Pancreas (tissue), 10 donors: Measurements from ENCODE around the gene FAF1. TPM values are rescaled to one million over a fixed set of nuclear protein-coding genes. Genes with fewer than 3 reads are reported as not detected.

ENCODE experiments used
- ATAC-seq, 4 donors: fragments of 200-7000 bp; cut with Tn5 transposase; one replicate each; pipeline versions ENCODE4 v1.8.0 to v1.9.1; 2020; ENCODE audit warnings: mild to moderate bottlenecking in 4 of 4, moderate library complexity in 4 of 4
- DNase-seq, 6 donors: peaks; one replicate each; pipeline ENCODE4 v3.0.0-alpha.2; 2020
- FAIRE-seq: peaks from 2 replicates; lab custom pipeline; 2012; peaks lifted over from hg19 to GRCh38; lab: Jason Lieb, UNC
- H3K27ac ChIP-seq, 4 donors: fragments of 200-600 bp; sonication (generic); 1 replicate in 3 of 4; 2 replicates in 1 of 4; pipeline versions ENCODE4 v1.5.0 to v1.8.0; 2020
- H3K27me3 ChIP-seq, 4 donors: fragments of 200-600 bp; one replicate each; pipeline ENCODE4 v1.8.0; 2021
- H3K36me3 ChIP-seq, 3 donors: fragments of 200-600 bp; sonication (generic) in 1 of 3; one replicate each; pipeline versions ENCODE4 v1.5.0 to v1.8.0; 2020 to 2021
- H3K4me1 ChIP-seq, 3 donors: fragments of 200-600 bp; one replicate each; pipeline ENCODE4 v1.8.0; 2021
- H3K4me3 ChIP-seq, 4 donors: fragments of 200-600 bp; sonication (generic) in 2 of 4; one replicate each; pipeline versions ENCODE4 v1.5.0 to v1.8.0; 2020 to 2021
- H3K9me3 ChIP-seq, 4 donors: fragments of 200-600 bp; one replicate each; pipeline ENCODE4 v1.8.0; 2021
- WGBS, 2 donors: extraction: QIAGEN DNeasy Blood & Tissue Kit; methylation state at CpG; one replicate each; pipeline ENCODE4 v1.1.7; 2013; 5-methylcytosine and 5-hydroxymethylcytosine counted together
- intact Hi-C, 3 donors: fragments of 100-400 bp; cut with DNase I; formaldehyde crosslinking; loops; one replicate each; pipeline versions ENCODE4 v1.11.1 to v1.14.2; 2022
- polyA plus RNA-seq, 2 donors: library from polyadenylated mRNA; stranded (reverse); fragments of 200-250 nt; gene quantifications; one replicate each; pipeline ENCODE4 v1.2.3, GENCODE V29; 2013
- total RNA-seq, 6 donors: library from RNA; stranded (reverse); fragmentation: NEBNext Ultra II Directional in 4 of 6; extraction: Animal tissue kit (Norgen Biotek cat#: 25700) in 4 of 6; gene quantifications; one replicate each; pipeline versions ENCODE4 v1.2.1 to v1.2.4, GENCODE V29; 2021 to 2023
- TF ChIP-seq, protein P1 (sequence below), 4 donors: fragments of 200-600 bp; sonication (generic) in 3 of 4; IDR thresholded peaks; one replicate each; pipeline versions ENCODE4 v1.5.0 to v1.8.0; 2021; ENCODE audit warnings: antibody characterized with exemption in 4 of 4
- donor health status: healthy with polysubstance abuse.
- donor health status: DM: no; HTN: no; CAD: no; lungs with moderate emphysema.
- donor health status: DM: no; HTN: no; CAD: no.
- donor health status: control.
- donor health status: control.
- donor health status: Bipolar disorder and iron deficiency.
- donor health status: DM: yes; HTN: yes; CAD: no.
- donor health status: DM: no; HTN: no; CAD: no.
- donor health status: DM: no; HTN: no; CAD: no.
- donor health status: DM: yes; HTN: yes; CAD: no.

Gene FAF1
- total and polyA plus RNA-seq, 8 donors: 13.9 to 46.6 (median 37.6) TPM

DNA sequence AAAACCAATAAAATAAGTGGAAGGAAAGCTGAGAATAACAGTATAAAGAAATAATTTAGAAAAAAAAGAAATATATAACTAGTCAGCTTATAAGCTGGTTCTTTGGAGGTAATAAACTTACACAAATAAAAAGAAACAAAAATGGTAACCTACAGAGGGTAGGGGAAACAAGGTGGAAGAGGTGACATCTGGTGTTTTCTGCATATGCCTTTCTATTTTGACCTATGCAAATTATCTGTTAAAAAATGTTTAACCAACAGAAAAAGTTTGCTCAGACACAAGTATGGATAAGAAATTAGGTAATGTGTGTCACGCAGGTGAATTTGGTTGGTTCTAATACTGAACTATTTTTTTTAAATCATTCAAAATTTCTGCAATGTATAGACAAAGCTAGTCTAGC lies 483.3 kb downstream of the FAF1 start:
- intact Hi-C loops: no loop called here
- H3K9me3 ChIP-seq: no peaks in the 10 kb centered on the region
- TF ChIP-seq, protein P1, sequence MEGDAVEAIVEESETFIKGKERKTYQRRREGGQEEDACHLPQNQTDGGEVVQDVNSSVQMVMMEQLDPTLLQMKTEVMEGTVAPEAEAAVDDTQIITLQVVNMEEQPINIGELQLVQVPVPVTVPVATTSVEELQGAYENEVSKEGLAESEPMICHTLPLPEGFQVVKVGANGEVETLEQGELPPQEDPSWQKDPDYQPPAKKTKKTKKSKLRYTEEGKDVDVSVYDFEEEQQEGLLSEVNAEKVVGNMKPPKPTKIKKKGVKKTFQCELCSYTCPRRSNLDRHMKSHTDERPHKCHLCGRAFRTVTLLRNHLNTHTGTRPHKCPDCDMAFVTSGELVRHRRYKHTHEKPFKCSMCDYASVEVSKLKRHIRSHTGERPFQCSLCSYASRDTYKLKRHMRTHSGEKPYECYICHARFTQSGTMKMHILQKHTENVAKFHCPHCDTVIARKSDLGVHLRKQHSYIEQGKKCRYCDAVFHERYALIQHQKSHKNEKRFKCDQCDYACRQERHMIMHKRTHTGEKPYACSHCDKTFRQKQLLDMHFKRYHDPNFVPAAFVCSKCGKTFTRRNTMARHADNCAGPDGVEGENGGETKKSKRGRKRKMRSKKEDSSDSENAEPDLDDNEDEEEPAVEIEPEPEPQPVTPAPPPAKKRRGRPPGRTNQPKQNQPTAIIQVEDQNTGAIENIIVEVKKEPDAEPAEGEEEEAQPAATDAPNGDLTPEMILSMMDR (IDR thresholded peaks at IDR 0.05): no peak
- no peak for FAIRE-seq
- no peak overlapping the region for H3K4me3 ChIP-seq
- H3K27ac ChIP-seq: no peak overlapping the region
- WGBS, 2 donors: 59 to 75% methylated on average over 1 of the region's 1 CpG
- H3K27me3 ChIP-seq: no peaks in the 10 kb centered on the region
- DNase-seq: no peak
- H3K36me3 ChIP-seq: no peaks in the 10 kb centered on the region
- no peak for ATAC-seq
- H3K4me1 ChIP-seq: peaks cover 8 to 35% (median 33%) of the 10 kb centered on the region in 3 donors

DNA sequence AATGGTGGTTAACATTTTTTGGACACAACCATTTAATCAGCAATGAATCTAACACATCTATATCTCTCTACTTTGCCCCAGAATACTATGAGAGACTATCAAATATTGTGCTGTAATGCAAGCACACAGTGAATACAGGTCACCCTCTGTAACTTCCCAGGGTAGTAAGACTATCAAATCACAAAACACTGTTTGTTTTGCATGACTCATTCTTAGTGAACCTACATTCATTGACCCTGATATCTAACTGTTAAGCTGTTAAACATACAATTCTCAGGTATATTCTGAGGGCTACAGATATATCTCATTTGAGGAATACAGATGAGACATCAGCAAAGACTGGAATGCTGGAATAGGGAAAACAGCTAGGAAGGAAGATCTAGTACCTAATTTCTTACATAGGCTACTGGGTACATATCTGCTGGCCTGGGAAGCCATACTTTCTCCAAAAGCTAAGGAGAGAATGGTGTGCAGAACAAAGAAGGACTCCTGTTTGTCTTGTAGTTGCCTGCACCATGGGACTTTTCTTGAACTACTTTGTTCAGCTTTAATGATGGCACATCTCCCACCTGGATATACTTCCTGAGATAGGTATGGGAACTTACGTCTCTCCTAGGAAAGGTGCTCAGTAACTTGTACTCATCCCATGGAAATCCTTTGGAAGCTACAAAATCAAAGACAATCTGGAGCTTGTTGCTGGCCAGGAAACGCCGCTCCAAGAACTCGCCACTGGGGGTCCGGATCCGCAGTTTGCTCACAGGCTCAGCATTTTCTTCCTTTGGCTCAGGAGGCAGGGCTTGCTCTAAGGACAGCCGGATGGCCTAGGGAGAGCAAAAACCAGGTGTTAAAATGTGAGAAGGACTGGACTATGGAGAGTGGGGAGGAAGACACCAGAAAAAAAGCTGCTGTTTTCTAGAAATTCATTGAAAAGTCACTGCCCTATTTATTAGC lies 484.9 kb downstream of the FAF1 start:
- intact Hi-C loops: no loop called here
- Histone ChIP-seq H3K27me3 (no peaks in the 10 kb centered on the region), H3K36me3 (no peaks in the 10 kb centered on the region), H3K27ac (no peak overlapping the region), H3K9me3 (no peaks in the 10 kb centered on the region), H3K4me1 (peaks cover 8 to 35% (median 33%) of the 10 kb centered on the region in 3 donors), H3K4me3 (no peak overlapping the region)
- 95 to 97% methylated on average over 7 of the region's 7 CpGs for WGBS, 2 donors
- FAIRE-seq (peak; percentile 9), DNase-seq (no peak), ATAC-seq (peak; percentile 96 to 98 (median 98))
- TF ChIP-seq, protein P1 (IDR thresholded peaks at IDR 0.05): no peak

DNA sequence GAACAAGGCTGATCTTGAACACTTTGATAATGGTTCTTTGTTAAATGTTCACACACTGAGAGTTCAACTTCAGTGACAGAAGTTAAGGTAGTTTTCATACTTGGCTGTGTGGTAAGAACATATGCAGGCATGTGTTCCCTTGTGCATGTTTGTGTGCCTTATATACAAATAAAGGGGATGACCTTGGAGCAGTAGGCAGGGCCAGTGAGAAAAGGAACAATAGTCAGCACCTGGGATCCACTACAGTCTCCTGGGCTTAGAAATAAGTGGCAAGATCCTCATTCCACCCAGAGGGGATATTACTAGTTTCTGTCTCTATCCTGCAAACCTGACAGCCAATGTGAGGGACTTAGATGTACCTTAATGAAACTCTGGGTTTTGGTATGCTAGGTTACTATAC lies 486.6 kb downstream of the FAF1 start:
- Histone ChIP-seq H3K27ac (no peak overlapping the region), H3K4me1 (peaks cover 8 to 35% (median 33%) of the 10 kb centered on the region in 3 donors), H3K36me3 (no peaks in the 10 kb centered on the region), H3K4me3 (no peak overlapping the region), H3K27me3 (no peaks in the 10 kb centered on the region), H3K9me3 (no peaks in the 10 kb centered on the region)
- DNase-seq (peak in 3 of 6 donors; percentile 21 to 27 (median 26)), ATAC-seq (peak; percentile 70 to 80 (median 76)), FAIRE-seq (no peak)
- intact Hi-C loops: no loop called here
- TF ChIP-seq, protein P1 (IDR thresholded peaks at IDR 0.05): no peak

DNA sequence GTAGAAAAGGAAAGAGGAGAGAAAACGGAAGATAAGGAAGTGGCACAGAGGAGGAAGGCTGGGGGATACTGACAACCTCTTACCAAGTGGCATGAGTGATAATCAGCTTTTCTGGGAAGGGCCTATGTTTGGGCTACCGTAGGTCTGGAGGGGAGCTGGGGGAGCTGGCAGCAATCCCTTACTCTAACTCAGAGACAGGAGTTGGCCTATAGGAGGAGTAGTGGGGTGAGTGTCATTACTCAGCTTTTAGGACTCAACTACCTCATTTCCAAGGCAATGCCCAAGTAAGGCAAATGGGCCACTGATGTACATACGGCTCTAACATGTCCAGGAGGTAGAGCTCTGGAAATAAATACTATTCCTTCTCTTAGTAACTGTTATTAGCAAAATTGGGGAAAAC lies 488.1 kb downstream of the FAF1 start:
- ATAC-seq (no peak), FAIRE-seq (no peak), DNase-seq (no peak)
- no peaks in the 10 kb centered on the region for H3K9me3 ChIP-seq
- no peaks in the 10 kb centered on the region for H3K36me3 ChIP-seq
- H3K27ac ChIP-seq: no peak overlapping the region
- TF ChIP-seq, protein P1 (IDR thresholded peaks at IDR 0.05): no peak
- H3K27me3 ChIP-seq: no peaks in the 10 kb centered on the region
- intact Hi-C loops: no loop called here
- no peak overlapping the region for H3K4me3 ChIP-seq
- WGBS, 2 donors: 94 to 100% methylated on average over 3 of the region's 3 CpGs
- peaks cover 8 to 35% (median 33%) of the 10 kb centered on the region in 3 donors for H3K4me1 ChIP-seq

DNA sequence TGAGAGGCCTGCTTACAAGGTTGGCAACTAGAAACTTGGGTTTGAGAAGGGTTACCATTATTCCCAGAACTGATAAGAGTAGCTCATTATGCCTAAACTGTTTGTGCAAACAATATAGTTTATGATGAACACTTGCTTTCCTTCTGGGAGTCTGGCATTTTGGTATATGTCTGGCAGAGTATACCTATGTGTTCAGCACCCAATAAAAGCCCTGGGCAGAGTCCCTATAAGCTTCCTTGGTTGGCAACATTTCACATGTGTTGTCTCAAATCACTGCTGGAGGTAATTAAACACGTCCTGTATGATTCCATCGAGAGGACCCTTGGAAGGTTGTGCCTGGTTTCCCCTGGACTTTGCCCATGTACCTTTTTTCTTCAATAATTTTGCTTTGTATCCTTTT lies 497.1 kb downstream of the FAF1 start:
- FAIRE-seq (no peak), ATAC-seq (no peak), DNase-seq (no peak)
- Histone ChIP-seq H3K4me1 (no peaks in the 10 kb centered on the region), H3K4me3 (no peak overlapping the region), H3K36me3 (no peaks in the 10 kb centered on the region), H3K9me3 (no peaks in the 10 kb centered on the region), H3K27ac (no peak overlapping the region), H3K27me3 (no peaks in the 10 kb centered on the region)
- intact Hi-C loops: no loop called here
- TF ChIP-seq, protein P1 (IDR thresholded peaks at IDR 0.05): no peak
- 88% methylated on average over 2 of the region's 2 CpGs for WGBS, 2 donors
